HL-60 (cell line): ENCODE data around the gene SYNGR3.

ENCODE experiments used
- DNase-seq, 2 experiments: peaks; one replicate each; pipeline ENCODE4 v3.0.0-alpha.2; 2010 to 2020; ENCODE audit warnings: low read depth in 1 of 2, low spot score in 1 of 2
- H3K27ac ChIP-seq: fragments of 250-450 bp; sonication (Bioruptor Pico); replicated peaks from 2 replicates; pipeline ENCODE4 v1.5.1; 2020; ENCODE audit warnings: mild to moderate bottlenecking, moderate library complexity
- H3K27me3 ChIP-seq: fragments of 250-450 bp; sonication (Bioruptor Pico); 2 replicates; pipeline ENCODE4 v1.5.1; 2021; ENCODE audit warnings: mild to moderate bottlenecking, moderate library complexity; ENCODE audit not compliant: insufficient read depth, poor library complexity, severe bottlenecking
- H3K4me3 ChIP-seq: replicated peaks from 2 replicates; pipeline ENCODE4 v1.5.1; 2011; ENCODE audit warnings: mild to moderate bottlenecking, control low read depth, low read length; ENCODE audit not compliant: insufficient read depth
- CTCF ChIP-seq: IDR thresholded peaks from one replicate; pipeline ENCODE4 v1.5.1; 2011; ENCODE audit warnings: low read length, control low read depth, inconsistent platforms; ENCODE audit not compliant: insufficient read depth
- GABPA ChIP-seq: IDR thresholded peaks from 2 replicates; pipeline ENCODE4 v1.6.1; 2012; ENCODE audit warnings: low read depth
- POLR2AphosphoS5 ChIP-seq: IDR thresholded peaks from 2 replicates; pipeline ENCODE4 v1.6.1; 2012; ENCODE audit warnings: low read depth
- REST ChIP-seq: IDR thresholded peaks from 2 replicates; pipeline ENCODE4 v1.6.1; 2012; ENCODE audit warnings: low read depth; ENCODE audit not compliant: insufficient replicate concordance

SYNGR3 gene

GRCh38 chr16:1958715-1959268 lies 31.0 kb upstream of the SYNGR3 start:
- H3K4me3 ChIP-seq, result 0 out of 2 replicates have a peak overlapping the region, but pooled peaks have one; percentile 91
- no peaks in the 10 kb centered on the region for H3K27me3 ChIP-seq
- no peak for DNase-seq
- H3K27ac ChIP-seq, result no peak overlapping the region
- no peak for TF ChIP-seq REST
- TF ChIP-seq CTCF, result no peak

- Histone ChIP-seq H3K27me3 (no peaks in the 10 kb centered on the region), H3K27ac (peak within 1 kb of the TSS; percentile 87), H3K4me3 (peak within 1 kb of the TSS; percentile 91)
- TF ChIP-seq REST (peak; percentile 5), CTCF (peak; percentile 56), POLR2AphosphoS5 (peak; percentile 86; the same call in 1 of the 2 replicates), GABPA (no peak)
- DNase-seq, result peak; percentile 91 to 93
Measured at GRCh38 chr16:1959269-1960039, 30.3 kb upstream of the SYNGR3 start, which contains the start of gene NDUFB10. TSS of gene NDUFB10 (plus strand) at chr16:1959538. CDS start at chr16:1959625, 87 bp downstream.

- Histone ChIP-seq H3K27me3 (no peaks in the 10 kb centered on the region), H3K27ac (peak overlapping the region; percentile 87), H3K4me3 (peak overlapping the region; percentile 91)
- TF ChIP-seq CTCF, result no peak
- TF ChIP-seq REST, result peak; percentile 50
- peak; percentile 98 for TF ChIP-seq POLR2AphosphoS5
- TF ChIP-seq GABPA, result no peak
- peak in 1 of 2 experiments; percentile 78 for DNase-seq
Measured at GRCh38 chr16:1960665-1961630, 28.8 kb upstream of the SYNGR3 start.
